ENCODE measurements around the gene IKBKE. TPM values are rescaled to one million over a fixed set of nuclear protein-coding genes. Genes with fewer than 3 reads are reported as not detected.

The IKBKE gene
- total and polyA plus RNA-seq, 2 donors from 2014 or later = 3.4 to 14.5 TPM

GRCh38 chr1:206435445-206435844, 34.8 kb upstream of the IKBKE start:
- Histone ChIP-seq H3K9me3 (ENCODE audit: control insufficient read depth in 2 of 3, insufficient read depth in 1 of 3, low read length in 3 of 3) (no peaks in the 10 kb centered on the region), H3K27ac (ENCODE audit: low read depth in 2 of 2, low read length in 2 of 2) (no peak overlapping the region), H3K4me1 (ENCODE audit: control insufficient read depth in 2 of 3, insufficient read depth in 2 of 3, low read depth in 1 of 3, low read length in 3 of 3) (no peaks in the 10 kb centered on the region), H3K9ac (ENCODE audit: low read length in 3 of 3) (no peak overlapping the region), H3K36me3 (ENCODE audit: control insufficient read depth in 2 of 3, insufficient read depth in 3 of 3, low read length in 3 of 3) (peaks cover 3 to 5% (median 4%) of the 10 kb centered on the region in 3 donors), H3K4me3 (ENCODE audit: low read length in 3 of 3) (no peak overlapping the region), H3K27me3 (ENCODE audit: control insufficient read depth, insufficient read depth, low read length) (no peaks in the 10 kb centered on the region)
- no peak for TF ChIP-seq CTCF (IDR thresholded peaks at IDR 0.05; ENCODE audit: borderline replicate concordance, extremely low read depth, insufficient read depth)
- no peak for DNase-seq
- no peak for FAIRE-seq
- intact Hi-C loops (cut with DNase I) = no loop called here

GRCh38 chr1:206438554-206438953, 31.7 kb upstream of the IKBKE start:
- Histone ChIP-seq H3K36me3 (ENCODE audit: control insufficient read depth in 2 of 3, insufficient read depth in 3 of 3, low read length in 3 of 3) (peaks cover 2 to 4% (median 3%) of the 10 kb centered on the region in 3 donors), H3K27me3 (ENCODE audit: control insufficient read depth, insufficient read depth, low read length) (no peaks in the 10 kb centered on the region), H3K9me3 (ENCODE audit: control insufficient read depth in 2 of 3, insufficient read depth in 1 of 3, low read length in 3 of 3) (no peaks in the 10 kb centered on the region), H3K4me1 (ENCODE audit: control insufficient read depth in 2 of 3, insufficient read depth in 2 of 3, low read depth in 1 of 3, low read length in 3 of 3) (no peaks in the 10 kb centered on the region), H3K27ac (ENCODE audit: low read depth in 2 of 2, low read length in 2 of 2) (no peak overlapping the region), H3K9ac (ENCODE audit: low read length in 3 of 3) (no peak overlapping the region), H3K4me3 (ENCODE audit: low read length in 3 of 3) (no peak overlapping the region)
- no peak for DNase-seq
- intact Hi-C loops (cut with DNase I) = no loop called here
- no peak for FAIRE-seq
- TF ChIP-seq CTCF (IDR thresholded peaks at IDR 0.05; ENCODE audit: borderline replicate concordance, extremely low read depth, insufficient read depth) = no peak

- no peak for FAIRE-seq
- Histone ChIP-seq H3K9me3 (ENCODE audit: control insufficient read depth in 2 of 3, insufficient read depth in 1 of 3, low read length in 3 of 3) (no peaks in the 10 kb centered on the region), H3K27ac (ENCODE audit: low read depth in 2 of 2, low read length in 2 of 2) (no peak overlapping the region), H3K4me3 (ENCODE audit: low read length in 3 of 3) (no peak overlapping the region), H3K9ac (ENCODE audit: low read length in 3 of 3) (no peak overlapping the region), H3K27me3 (ENCODE audit: control insufficient read depth, insufficient read depth, low read length) (no peaks in the 10 kb centered on the region), H3K4me1 (ENCODE audit: control insufficient read depth in 2 of 3, insufficient read depth in 2 of 3, low read depth in 1 of 3, low read length in 3 of 3) (no peaks in the 10 kb centered on the region), H3K36me3 (ENCODE audit: control insufficient read depth in 2 of 3, insufficient read depth in 3 of 3, low read length in 3 of 3) (peaks cover 2 to 4% (median 3%) of the 10 kb centered on the region in 3 donors)
- intact Hi-C loops (cut with DNase I) = no loop called here
- no peak for TF ChIP-seq CTCF (IDR thresholded peaks at IDR 0.05; ENCODE audit: borderline replicate concordance, extremely low read depth, insufficient read depth)
- no peak for DNase-seq
Measured at GRCh38 chr1:206439205-206439604, 31.1 kb upstream of the IKBKE start.

GRCh38 chr1:206441336-206441967, 28.8 kb upstream of the IKBKE start:
- no peaks in the 10 kb centered on the region for H3K27me3 ChIP-seq (ENCODE audit: control insufficient read depth, insufficient read depth, low read length)
- no peak overlapping the region for H3K4me3 ChIP-seq (ENCODE audit: low read length in 3 of 3)
- DNase-seq (no peak), FAIRE-seq (no peak)
- H3K27ac ChIP-seq (ENCODE audit: low read depth in 2 of 2, low read length in 2 of 2) = no peak overlapping the region
- TF ChIP-seq CTCF (IDR thresholded peaks at IDR 0.05; ENCODE audit: borderline replicate concordance, extremely low read depth, insufficient read depth) = no peak
- no peaks in the 10 kb centered on the region for H3K4me1 ChIP-seq (ENCODE audit: control insufficient read depth in 2 of 3, insufficient read depth in 2 of 3, low read depth in 1 of 3, low read length in 3 of 3)
- intact Hi-C loops (cut with DNase I) = no loop called here
- H3K9me3 ChIP-seq (ENCODE audit: control insufficient read depth in 2 of 3, insufficient read depth in 1 of 3, low read length in 3 of 3) = no peaks in the 10 kb centered on the region
- H3K36me3 ChIP-seq (ENCODE audit: control insufficient read depth in 2 of 3, insufficient read depth in 3 of 3, low read length in 3 of 3) = peaks cover 2 to 8% (median 3%) of the 10 kb centered on the region in 3 donors
- H3K9ac ChIP-seq (ENCODE audit: low read length in 3 of 3) = no peak overlapping the region
